NCI-H69 (cell line): ENCODE results near the gene TPM1.

Source experiments
- DNase-seq: peaks from one replicate; lab custom pipeline; 2025; lab: John Stamatoyannopoulos, UW

Gene TPM1

GRCh38 chr15:63054985-63055384, 12.4 kb downstream of the TPM1 start:
- peak; percentile 79 for DNase-seq

- DNase-seq = peak; percentile 15
Measured at GRCh38 chr15:63056829-63057228, 14.3 kb downstream of the TPM1 start.

DNA sequence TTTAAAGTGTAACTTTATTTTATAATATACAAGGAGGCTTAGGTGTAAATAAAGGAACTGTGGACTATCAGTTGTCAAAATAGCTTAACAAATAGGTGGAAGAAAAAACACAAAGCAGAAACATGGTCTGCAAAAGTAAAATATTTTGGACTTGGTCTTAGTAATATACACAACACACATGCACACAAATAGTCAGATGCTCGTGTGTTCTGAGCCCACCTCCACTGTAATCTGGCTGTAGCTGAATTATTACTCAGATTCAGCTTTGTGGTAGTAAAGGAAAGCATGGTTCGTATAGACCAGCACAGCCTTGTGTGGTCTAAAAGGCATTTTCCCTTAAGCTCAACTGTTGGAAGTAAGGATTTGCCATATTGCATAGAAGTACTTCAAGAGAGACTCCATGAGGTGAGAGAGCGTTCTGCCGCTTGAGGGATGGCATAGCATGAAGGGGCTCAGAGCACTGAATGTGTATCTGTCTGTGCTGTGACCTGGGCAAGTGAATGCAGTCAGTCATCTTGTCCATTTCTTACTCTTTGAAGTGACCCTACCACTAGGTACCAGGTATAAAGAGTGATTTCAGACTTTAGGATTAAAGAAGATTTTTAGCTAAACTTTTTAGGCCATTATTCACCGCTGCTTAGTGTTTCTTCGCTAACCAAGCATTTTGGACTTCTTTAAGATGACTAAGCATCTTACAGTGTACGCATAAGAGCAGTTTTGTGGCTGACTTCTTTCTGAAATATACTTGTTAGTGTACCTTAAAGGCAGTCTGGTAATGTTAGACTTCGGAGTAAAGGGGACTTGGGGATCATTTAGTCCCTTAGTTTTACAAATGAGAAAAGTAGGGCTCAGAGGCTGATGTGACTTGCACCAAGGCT, 15.2 kb downstream of the TPM1 start:
- DNase-seq = no peak

DNA sequence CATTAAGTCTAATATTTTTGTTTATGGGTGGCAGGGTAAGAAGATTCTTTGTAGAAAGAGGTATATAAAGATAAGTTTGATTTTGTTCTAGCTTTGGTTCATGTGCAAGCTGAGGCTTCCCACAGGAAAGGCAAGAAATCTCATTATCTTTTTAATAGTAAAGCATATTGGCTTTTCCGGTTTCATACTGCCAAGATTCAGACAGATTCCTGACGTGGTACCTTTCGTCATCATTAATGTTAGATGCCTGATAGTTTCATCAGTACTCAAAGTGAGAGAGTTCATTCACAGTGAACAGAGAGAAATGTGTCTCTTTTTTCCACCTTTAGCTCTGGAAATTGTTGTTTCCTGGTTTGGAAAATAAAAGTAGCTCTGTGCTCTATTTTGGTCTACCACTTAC, 16.5 kb downstream of the TPM1 start:
- no peak for DNase-seq

GRCh38 chr15:63059573-63060216, 17.1 kb downstream of the TPM1 start:
- no peak for DNase-seq

DNA sequence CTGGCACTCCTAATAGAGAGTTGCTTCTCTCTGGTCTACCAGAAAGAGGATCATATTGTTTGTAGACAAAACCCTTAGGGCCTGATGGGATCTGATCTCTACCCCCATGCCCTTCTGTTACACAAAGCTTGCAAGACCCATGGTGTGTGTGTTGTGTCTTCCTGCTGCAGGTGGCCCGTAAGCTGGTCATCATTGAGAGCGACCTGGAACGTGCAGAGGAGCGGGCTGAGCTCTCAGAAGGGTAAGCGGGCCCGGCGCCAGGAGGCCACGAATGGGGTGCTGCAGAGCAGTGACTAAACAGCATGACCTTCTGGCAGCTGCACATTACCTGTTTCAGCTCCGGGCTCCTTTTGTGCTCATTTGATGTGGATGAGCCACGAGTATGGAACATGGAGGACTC, 18.2 kb downstream of the TPM1 start:
- no peak for DNase-seq

- DNase-seq = no peak
Measured at GRCh38 chr15:63061975-63062374, 19.4 kb downstream of the TPM1 start.

- DNase-seq = no peak
Measured at GRCh38 chr15:63063164-63063756, 20.7 kb downstream of the TPM1 start.

DNA sequence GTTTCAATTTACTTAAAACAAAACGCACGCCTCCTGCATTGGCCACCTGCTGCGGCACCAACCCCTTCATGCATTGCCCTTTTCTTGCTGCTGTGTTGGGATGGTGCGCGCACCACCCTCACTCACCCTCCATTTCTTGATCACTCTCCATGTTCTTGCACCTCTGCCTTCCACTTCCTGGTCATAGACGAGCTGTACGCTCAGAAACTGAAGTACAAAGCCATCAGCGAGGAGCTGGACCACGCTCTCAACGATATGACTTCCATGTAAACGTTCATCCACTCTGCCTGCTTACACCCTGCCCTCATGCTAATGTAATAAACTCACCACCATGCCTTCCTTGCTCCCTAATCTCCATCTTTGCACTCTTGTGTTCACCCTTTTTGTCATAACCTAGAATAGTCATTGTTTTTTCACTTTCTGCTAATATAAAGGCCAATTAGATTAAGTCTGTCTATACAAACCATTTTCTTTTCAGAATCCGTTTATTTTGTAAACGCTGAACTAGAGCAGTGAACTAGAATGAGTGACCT, 21.4 kb downstream of the TPM1 start:
- DNase-seq = no peak

- peak; percentile 61 for DNase-seq
Measured at GRCh38 chr15:63065262-63066221, 23.0 kb downstream of the TPM1 start.

DNA sequence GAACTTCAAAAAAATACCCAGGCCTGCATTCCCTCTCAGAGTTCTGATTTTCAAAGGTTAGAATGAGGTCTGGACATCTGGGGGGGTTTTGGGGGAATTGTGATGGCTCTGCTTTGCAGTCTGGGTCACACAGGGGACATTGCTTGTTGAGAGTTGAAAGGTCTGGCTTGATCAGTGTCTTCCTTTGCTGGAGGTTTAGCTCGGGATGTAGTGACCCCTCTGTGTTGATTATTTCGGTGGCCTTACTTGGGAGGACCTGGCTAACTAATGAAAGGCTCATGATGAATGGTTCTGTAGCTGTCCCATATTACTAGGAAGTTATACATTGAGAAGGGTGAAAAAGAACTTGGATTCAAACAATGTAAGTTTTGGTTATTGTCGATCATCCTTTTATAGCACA, 23.7 kb downstream of the TPM1 start:
- no peak for DNase-seq

DNA sequence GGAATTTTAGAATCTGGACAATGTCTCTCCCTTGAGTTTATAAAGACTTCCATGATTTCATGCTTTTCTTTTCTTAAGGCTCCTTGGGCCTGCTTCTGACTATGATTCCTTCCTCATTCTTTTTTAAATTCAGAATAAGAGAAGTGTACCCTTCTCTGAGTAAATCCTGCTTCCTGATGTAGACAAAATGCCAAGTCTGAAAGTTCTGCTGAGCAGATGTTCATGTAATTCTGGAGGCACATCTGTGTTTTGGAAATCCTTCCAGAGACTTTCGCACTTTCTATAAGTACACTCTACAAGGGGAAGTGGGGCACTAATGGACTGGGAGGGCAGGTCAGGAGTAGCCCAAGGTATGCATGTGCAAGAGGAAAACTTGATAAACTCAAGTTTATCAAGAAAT, 24.8 kb downstream of the TPM1 start:
- DNase-seq = no peak

GRCh38 chr15:63067976-63068743, 25.6 kb downstream of the TPM1 start:
- DNase-seq = no peak

GRCh38 chr15:63069616-63070090, 27.1 kb downstream of the TPM1 start:
- DNase-seq = no peak

DNA sequence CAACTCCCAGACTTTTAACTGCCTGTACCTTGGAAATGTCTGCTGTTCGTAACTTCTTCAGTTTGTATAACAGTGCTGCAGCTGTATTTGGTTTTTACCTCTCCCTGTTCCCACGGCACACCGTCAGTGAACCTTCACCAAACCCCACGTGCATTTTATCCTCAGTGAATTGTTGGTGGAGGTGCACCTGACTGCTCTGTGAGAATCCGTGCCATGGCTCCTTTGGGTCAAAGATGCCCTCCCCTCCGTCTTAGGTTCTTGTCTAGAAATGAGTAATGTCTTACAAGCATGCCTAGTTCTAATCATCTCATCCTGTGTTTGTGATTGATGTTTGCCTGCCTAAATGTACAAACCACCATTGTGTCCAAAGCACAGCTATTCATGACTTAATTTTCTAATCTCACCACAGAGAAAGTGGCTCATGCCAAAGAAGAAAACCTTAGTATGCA, 28.2 kb downstream of the TPM1 start:
- DNase-seq = no peak

- no peak for DNase-seq
Measured at GRCh38 chr15:63071288-63071909, 28.9 kb downstream of the TPM1 start.

- DNase-seq = no peak
Measured at GRCh38 chr15:63072023-63072650, 29.6 kb downstream of the TPM1 start.

DNA sequence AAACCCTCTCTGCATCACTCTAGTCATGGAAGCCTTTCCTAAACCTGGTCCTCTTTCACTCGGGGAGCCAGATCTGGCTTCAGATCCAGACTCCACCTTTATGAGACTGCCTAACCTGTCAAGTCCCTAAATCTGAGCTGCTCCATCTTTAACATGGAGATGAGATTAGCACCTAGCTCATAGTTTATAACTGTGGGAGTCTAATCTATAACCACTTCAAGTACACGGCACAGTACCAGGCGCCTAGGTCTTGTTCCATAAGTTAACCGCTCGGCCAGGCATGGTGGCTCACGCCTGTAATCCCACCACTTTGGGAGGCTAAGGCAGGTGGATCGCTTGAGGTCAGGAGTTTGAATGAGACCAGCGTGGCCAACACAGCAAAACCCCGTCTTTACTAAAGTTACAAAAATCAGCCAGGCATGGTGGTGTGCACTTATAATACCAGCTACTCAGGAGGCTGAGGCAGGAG, 30.3 kb downstream of the TPM1 start:
- no peak for DNase-seq

DNA sequence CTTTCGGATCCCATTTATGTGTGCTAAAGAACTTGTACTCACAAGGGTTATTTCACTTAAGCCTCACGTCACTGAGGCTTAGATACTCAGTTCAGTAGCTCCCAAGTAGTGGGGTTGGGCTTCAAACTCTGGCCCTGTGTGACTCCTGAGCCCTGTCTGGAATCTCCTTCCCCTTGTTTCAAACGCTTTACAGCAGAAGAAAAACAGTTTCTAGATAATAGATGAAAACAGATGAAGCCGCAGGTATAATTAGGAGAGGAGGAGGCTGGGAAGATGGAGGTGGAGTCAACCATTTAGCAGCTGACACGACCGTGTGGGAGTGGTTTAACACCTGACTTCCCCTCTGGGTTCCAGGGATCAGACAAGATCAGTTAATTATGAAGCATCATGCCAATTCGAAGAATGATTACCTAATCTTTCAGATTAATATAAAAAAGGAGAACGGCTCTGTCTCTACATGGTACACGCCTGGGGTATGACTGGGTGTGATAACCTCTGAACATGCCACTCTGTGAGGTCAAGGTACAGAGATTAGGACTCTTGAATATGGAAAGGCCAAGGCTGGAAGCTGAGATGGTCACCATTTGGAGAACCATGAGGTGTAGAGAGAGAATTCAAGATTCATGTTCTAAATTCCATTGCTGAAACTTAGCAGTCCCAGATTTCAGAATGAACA, 31.1 kb downstream of the TPM1 start:
- peak; percentile 36 for DNase-seq
